Measurements from ENCODE around the gene ATL3.

ATL3 gene

GRCh38 chr11:63681321-63682065 is 10.3 kb upstream of the ATL3 start, which contains the start of gene RTN3 (continued):
- TF ChIP-seq CTCF (tag by site-specific recombination; IDR thresholded peaks at IDR 0.05), result no peak
- TF ChIP-seq ZNF843 (tag by site-specific recombination; IDR thresholded peaks at IDR 0.05), result no peak
- no peak for TF ChIP-seq HOXC10 (CRISPR knock-in tag; IDR thresholded peaks at IDR 0.05)
- no peak for TF ChIP-seq ZNF239 (tag by site-specific recombination; IDR thresholded peaks at IDR 0.05)
- no peak for TF ChIP-seq ZNF248 (tag by site-specific recombination; IDR thresholded peaks at IDR 0.05)
- TF ChIP-seq ZNF624 (tag by site-specific recombination; IDR thresholded peaks at IDR 0.05), result no peak
- no peak for TF ChIP-seq ZSCAN30 (tag by site-specific recombination; IDR thresholded peaks at IDR 0.05)
- no peak for TF ChIP-seq ZNF768 (tag by site-specific recombination; IDR thresholded peaks at IDR 0.05)
- no peak; the same call in 1 of the 2 replicates for TF ChIP-seq KLF7 (tag by site-specific recombination; IDR thresholded peaks at IDR 0.05; ENCODE audit: borderline replicate concordance)
- TF ChIP-seq ZNF362 (tag by site-specific recombination; IDR thresholded peaks at IDR 0.05), result no peak
- TF ChIP-seq ZNF747 (tag by site-specific recombination; IDR thresholded peaks at IDR 0.05), result no peak
- TF ChIP-seq ZNF10 (tag by site-specific recombination; IDR thresholded peaks at IDR 0.05), result 0 out of 2 replicates have a peak, but pooled peaks have one; percentile 29
- peak; percentile 36; the same call in 1 of the 2 replicates for TF ChIP-seq INSM2 (tag by site-specific recombination; IDR thresholded peaks at IDR 0.05)
- no peak for TF ChIP-seq ZNF548 (tag by site-specific recombination; IDR thresholded peaks at IDR 0.05)
- TF ChIP-seq ZFP37 (tag by site-specific recombination; IDR thresholded peaks at IDR 0.05), result peak; percentile 52; the same call in 1 of the 2 replicates
- peak; percentile 84 for TF ChIP-seq ZNF501 (tag by site-specific recombination; IDR thresholded peaks at IDR 0.05)
- no peak for TF ChIP-seq ZNF580 (tag by site-specific recombination; IDR thresholded peaks at IDR 0.05)
- 0 out of 2 replicates have a peak, but pooled peaks have one; percentile 32 for TF ChIP-seq WT1 (tag by site-specific recombination; IDR thresholded peaks at IDR 0.05)
- TF ChIP-seq ZNF23 (tag by site-specific recombination; IDR thresholded peaks at IDR 0.05; ENCODE audit: borderline replicate concordance), result no peak
- TF ChIP-seq ZNF341 (tag by site-specific recombination; IDR thresholded peaks at IDR 0.05; ENCODE audit: low read depth), result no peak
- peak; percentile 99 for TF ChIP-seq ZNF610 (tag by site-specific recombination; IDR thresholded peaks at IDR 0.05; ENCODE audit: borderline replicate concordance)
- no peak for TF ChIP-seq ZNF19 (tag by site-specific recombination; IDR thresholded peaks at IDR 0.05; ENCODE audit: low read depth)
- peak; percentile 93 for TF ChIP-seq KLF9 (tag by site-specific recombination; IDR thresholded peaks at IDR 0.05; ENCODE audit: low read depth)
- peak; percentile 92 for TF ChIP-seq SCRT1 (tag by site-specific recombination; IDR thresholded peaks at IDR 0.05; ENCODE audit: borderline replicate concordance)
- TF ChIP-seq ZNF112 (tag by site-specific recombination; IDR thresholded peaks at IDR 0.05), result no peak
- peak; percentile 42; the same call in 1 of the 2 replicates for TF ChIP-seq ZNF692 (tag by site-specific recombination; IDR thresholded peaks at IDR 0.05)
- no peak for TF ChIP-seq ZNF677 (tag by site-specific recombination; IDR thresholded peaks at IDR 0.05)
- no peak for TF ChIP-seq ZNF488 (tag by site-specific recombination; IDR thresholded peaks at IDR 0.05)
- no peak for TF ChIP-seq ZNF155 (tag by site-specific recombination; IDR thresholded peaks at IDR 0.05)
- no peak for TF ChIP-seq ZBTB11 (tag by site-specific recombination; conservative IDR thresholded peaks at IDR 0.05; ENCODE audit: low read depth)
